DND-41 (cell line): Measurements from ENCODE around the gene CACNA1D.

Source experiments
- EZH2 ChIP-seq: IDR thresholded peaks from 3 replicates; pipeline ENCODE4 v1.6.1; 2012; ENCODE audit warnings: borderline replicate concordance, low read depth, mild to moderate bottlenecking, moderate library complexity, low read length, inconsistent platforms; ENCODE audit not compliant: severe bottlenecking
- TF ChIP-seq, protein P1 (sequence below): IDR thresholded peaks from 2 replicates; pipeline ENCODE4 v1.5.1; 2012; ENCODE audit warnings: borderline replicate concordance, low read length, moderate library complexity, mild to moderate bottlenecking; ENCODE audit not compliant: poor library complexity, severe bottlenecking; ENCODE audit errors: extremely low read depth

DNA sequence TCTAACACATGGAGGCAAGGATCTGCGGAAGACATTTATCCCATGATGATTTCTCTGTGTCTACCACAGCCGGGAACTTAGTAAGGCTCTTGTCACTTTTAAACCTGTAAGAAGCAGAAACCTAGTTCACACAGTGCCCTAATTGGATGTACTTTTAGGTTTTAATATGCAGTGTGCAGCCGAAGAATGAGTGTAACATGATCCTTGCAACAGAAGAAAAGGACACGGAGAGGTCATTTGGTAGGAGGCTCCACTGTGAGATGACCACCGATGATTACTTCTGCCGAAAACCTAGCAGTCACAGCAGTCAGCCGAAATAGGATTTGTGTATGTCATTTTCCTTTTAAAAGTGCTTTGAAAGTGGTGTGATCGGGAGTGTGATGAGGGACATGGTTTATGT is 6.8 kb downstream of the CACNA1D start:
- TF ChIP-seq, protein P1, sequence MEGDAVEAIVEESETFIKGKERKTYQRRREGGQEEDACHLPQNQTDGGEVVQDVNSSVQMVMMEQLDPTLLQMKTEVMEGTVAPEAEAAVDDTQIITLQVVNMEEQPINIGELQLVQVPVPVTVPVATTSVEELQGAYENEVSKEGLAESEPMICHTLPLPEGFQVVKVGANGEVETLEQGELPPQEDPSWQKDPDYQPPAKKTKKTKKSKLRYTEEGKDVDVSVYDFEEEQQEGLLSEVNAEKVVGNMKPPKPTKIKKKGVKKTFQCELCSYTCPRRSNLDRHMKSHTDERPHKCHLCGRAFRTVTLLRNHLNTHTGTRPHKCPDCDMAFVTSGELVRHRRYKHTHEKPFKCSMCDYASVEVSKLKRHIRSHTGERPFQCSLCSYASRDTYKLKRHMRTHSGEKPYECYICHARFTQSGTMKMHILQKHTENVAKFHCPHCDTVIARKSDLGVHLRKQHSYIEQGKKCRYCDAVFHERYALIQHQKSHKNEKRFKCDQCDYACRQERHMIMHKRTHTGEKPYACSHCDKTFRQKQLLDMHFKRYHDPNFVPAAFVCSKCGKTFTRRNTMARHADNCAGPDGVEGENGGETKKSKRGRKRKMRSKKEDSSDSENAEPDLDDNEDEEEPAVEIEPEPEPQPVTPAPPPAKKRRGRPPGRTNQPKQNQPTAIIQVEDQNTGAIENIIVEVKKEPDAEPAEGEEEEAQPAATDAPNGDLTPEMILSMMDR = no peak
- TF ChIP-seq EZH2 = no peak
